ENCODE measurements around the gene SPTBN1.

SPTBN1 gene

DNA sequence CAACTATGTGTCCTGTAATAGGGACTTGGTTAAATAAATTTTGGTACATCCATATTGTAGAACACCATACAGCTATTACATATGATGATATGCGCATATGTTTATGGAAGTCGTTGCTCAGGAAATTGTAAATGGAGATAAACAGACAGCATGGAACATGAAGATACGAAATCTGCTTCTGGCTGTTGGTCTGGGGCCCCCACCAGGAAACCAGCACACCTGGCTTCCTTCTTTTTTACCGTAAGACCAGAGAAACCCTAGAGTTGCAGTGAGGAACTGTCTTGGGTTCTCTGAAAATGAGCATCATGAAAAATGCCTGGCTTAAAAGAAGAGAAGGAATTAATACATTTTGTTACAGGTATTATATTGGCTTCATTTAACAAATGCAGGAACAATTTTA lies 40.8 kb downstream of the SPTBN1 start:
- Histone ChIP-seq H3K36me3 (ENCODE audit: insufficient read depth, low read length) (no peaks in the 10 kb centered on the region), H3K9me3 (ENCODE audit: low read depth, low read length) (no peaks in the 10 kb centered on the region), H3K4me3 (peak overlapping the region; percentile 38), H3K27ac (peak overlapping the region; percentile 10; the same call in 1 of the 2 replicates), H3K9ac (ENCODE audit: insufficient read length) (no peak overlapping the region)
- TF ChIP-seq FOXP2 (optimal IDR thresholded peaks at IDR 0.05; ENCODE audit: control extremely low read depth, extremely low read length, insufficient read depth) (no peak), EZH2 (IDR thresholded peaks at IDR 0.05) (no peak), POLR2AphosphoS5 (IDR thresholded peaks at IDR 0.05; ENCODE audit: borderline replicate concordance, low read depth, low read length) (no peak)
- DNase-seq (ENCODE audit: low read depth, low spot score) = no peak

- no peak overlapping the region; the same call in 1 of the 2 replicates for H3K27ac ChIP-seq
- no peaks in the 10 kb centered on the region for H3K36me3 ChIP-seq (ENCODE audit: insufficient read depth, low read length)
- TF ChIP-seq POLR2AphosphoS5 (IDR thresholded peaks at IDR 0.05; ENCODE audit: borderline replicate concordance, low read depth, low read length) = no peak
- TF ChIP-seq EZH2 (IDR thresholded peaks at IDR 0.05) = no peak
- no peak for TF ChIP-seq FOXP2 (optimal IDR thresholded peaks at IDR 0.05; ENCODE audit: control extremely low read depth, extremely low read length, insufficient read depth)
- no peak for DNase-seq (ENCODE audit: low read depth, low spot score)
- no peaks in the 10 kb centered on the region for H3K9me3 ChIP-seq (ENCODE audit: low read depth, low read length)
- H3K4me3 ChIP-seq = no peak overlapping the region
- H3K9ac ChIP-seq (ENCODE audit: insufficient read length) = no peak overlapping the region
Observed at GRCh38 chr2:54497763-54498680, 41.9 kb downstream of the SPTBN1 start.

DNA sequence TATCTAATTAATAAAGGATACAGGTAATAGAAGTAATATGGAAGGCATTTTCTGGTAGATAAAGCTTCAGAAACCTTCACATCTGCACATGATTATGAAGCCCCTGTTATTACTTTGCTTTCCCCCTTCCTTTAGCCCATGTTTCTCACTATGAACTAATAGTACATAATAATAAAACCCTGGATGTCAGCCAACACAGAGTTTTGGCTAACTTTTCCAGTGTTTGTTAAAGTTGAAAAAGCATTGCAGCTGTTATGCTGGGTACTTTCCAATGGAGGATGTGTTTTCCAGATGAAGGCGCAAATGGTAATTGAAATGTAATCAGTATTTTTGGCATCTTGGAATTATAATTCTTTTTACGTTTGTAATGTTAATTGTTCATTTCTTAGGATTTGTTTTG lies 43.5 kb downstream of the SPTBN1 start:
- peak; percentile 67 for DNase-seq (ENCODE audit: low read depth, low spot score)
- peak overlapping the region; percentile 36; the same call in 1 of the 2 replicates for H3K4me3 ChIP-seq
- no peaks in the 10 kb centered on the region for H3K36me3 ChIP-seq (ENCODE audit: insufficient read depth, low read length)
- no peak overlapping the region for H3K9ac ChIP-seq (ENCODE audit: insufficient read length)
- H3K9me3 ChIP-seq (ENCODE audit: low read depth, low read length) = no peaks in the 10 kb centered on the region
- no peak for TF ChIP-seq POLR2AphosphoS5 (IDR thresholded peaks at IDR 0.05; ENCODE audit: borderline replicate concordance, low read depth, low read length)
- TF ChIP-seq FOXP2 (optimal IDR thresholded peaks at IDR 0.05; ENCODE audit: control extremely low read depth, extremely low read length, insufficient read depth) = no peak
- no peak for TF ChIP-seq EZH2 (IDR thresholded peaks at IDR 0.05)
- H3K27ac ChIP-seq = peak overlapping the region; percentile 74; the same call in 1 of the 2 replicates

DNA sequence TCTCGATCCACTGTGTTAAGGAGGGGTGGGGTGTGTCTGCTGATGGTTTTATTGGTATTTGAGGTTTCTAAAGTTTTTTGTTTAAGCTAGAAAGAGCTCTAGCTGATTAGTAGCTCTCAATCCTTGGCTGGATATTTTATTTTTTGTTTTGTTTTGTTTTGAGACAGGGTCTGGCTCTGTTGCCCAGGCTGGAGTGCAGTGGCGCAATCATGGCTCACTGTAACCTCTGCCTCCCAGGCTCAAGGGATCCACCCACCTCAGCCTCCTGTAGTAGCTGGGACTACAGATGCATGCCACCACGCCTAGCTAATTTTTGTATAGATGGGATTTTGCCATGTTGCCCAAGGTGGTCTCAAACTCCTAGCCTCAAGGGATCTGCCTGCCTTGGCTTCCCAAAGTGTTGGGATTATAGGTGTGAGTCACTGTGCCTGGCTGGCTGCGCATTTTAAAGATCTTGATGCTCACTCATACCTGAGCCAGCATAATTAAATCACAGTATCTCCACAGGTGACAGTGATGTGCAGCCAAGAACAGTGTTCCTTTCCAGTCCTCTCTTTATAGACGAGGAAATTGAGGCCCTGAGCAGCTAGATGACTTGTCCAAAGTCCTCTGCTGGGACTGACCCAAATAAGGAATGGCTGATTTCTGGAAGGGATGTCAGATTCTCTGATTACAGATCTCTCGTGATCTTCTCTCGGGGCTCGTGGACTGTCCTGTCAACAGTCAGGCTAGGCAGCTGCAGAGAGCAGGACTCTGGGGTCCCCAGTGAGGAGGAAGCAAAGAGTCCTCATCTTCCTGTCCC lies 44.5 kb downstream of the SPTBN1 start:
- no peak for DNase-seq (ENCODE audit: low read depth, low spot score)
- Histone ChIP-seq H3K36me3 (ENCODE audit: insufficient read depth, low read length) (no peaks in the 10 kb centered on the region), H3K27ac (no peak overlapping the region), H3K9me3 (ENCODE audit: low read depth, low read length) (no peaks in the 10 kb centered on the region), H3K4me3 (no peak overlapping the region), H3K9ac (ENCODE audit: insufficient read length) (no peak overlapping the region)
- TF ChIP-seq EZH2 (IDR thresholded peaks at IDR 0.05) (no peak), POLR2AphosphoS5 (IDR thresholded peaks at IDR 0.05; ENCODE audit: borderline replicate concordance, low read depth, low read length) (no peak), FOXP2 (optimal IDR thresholded peaks at IDR 0.05; ENCODE audit: control extremely low read depth, extremely low read length, insufficient read depth) (no peak)

DNA sequence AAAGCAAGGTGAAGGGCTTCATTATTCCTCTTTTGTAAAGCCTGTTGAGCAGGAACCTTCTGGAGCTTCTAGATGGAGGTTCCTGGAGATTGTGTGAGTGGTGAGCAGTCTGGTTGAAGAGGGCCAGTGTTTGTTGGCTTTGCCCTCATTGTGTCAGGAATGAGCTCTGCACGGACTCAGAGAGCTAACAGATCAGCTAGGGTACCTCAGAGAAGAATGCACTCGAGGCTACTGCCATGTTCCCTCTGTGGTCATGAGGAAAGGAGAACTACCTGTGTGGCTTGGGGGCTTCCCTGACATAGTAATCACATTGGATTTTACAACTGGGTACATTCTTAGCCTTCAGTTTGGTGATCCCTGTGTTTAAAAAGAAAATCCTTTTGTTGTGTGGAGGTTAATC lies 46.6 kb downstream of the SPTBN1 start:
- DNase-seq (ENCODE audit: low read depth, low spot score) = no peak
- Histone ChIP-seq H3K9ac (ENCODE audit: insufficient read length) (no peak overlapping the region), H3K36me3 (ENCODE audit: insufficient read depth, low read length) (no peaks in the 10 kb centered on the region), H3K9me3 (ENCODE audit: low read depth, low read length) (no peaks in the 10 kb centered on the region), H3K27ac (no peak overlapping the region), H3K4me3 (no peak overlapping the region)
- TF ChIP-seq EZH2 (IDR thresholded peaks at IDR 0.05) (no peak), POLR2AphosphoS5 (IDR thresholded peaks at IDR 0.05; ENCODE audit: borderline replicate concordance, low read depth, low read length) (no peak), FOXP2 (optimal IDR thresholded peaks at IDR 0.05; ENCODE audit: control extremely low read depth, extremely low read length, insufficient read depth) (no peak)

- Histone ChIP-seq H3K9ac (ENCODE audit: insufficient read length) (no peak overlapping the region), H3K27ac (no peak overlapping the region), H3K4me3 (no peak overlapping the region), H3K9me3 (ENCODE audit: low read depth, low read length) (no peaks in the 10 kb centered on the region), H3K36me3 (ENCODE audit: insufficient read depth, low read length) (no peaks in the 10 kb centered on the region)
- no peak for DNase-seq (ENCODE audit: low read depth, low spot score)
- no peak for TF ChIP-seq FOXP2 (optimal IDR thresholded peaks at IDR 0.05; ENCODE audit: control extremely low read depth, extremely low read length, insufficient read depth)
- no peak for TF ChIP-seq POLR2AphosphoS5 (IDR thresholded peaks at IDR 0.05; ENCODE audit: borderline replicate concordance, low read depth, low read length)
- no peak for TF ChIP-seq EZH2 (IDR thresholded peaks at IDR 0.05)
Observed at GRCh38 chr2:54503192-54503591, 47.1 kb downstream of the SPTBN1 start.

DNA sequence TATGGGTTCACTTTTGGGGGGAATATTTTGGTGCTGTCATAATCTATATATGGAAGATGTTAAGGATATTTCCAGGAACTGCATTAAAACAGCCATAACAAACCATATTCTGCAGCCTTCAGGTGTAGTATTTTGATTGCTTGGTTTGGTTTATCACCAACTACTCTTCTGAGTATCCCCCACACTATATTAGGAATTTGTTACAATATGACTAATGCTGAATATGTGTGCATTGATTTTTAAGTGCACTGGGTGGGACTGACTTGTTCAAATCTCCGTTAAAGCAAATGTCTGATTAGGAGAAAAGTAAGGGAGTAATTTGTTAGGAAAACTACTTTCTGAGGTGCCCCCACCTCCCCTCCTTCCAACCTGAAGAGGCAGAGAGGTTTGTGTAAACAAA lies 47.7 kb downstream of the SPTBN1 start:
- Histone ChIP-seq H3K9me3 (ENCODE audit: low read depth, low read length) (no peaks in the 10 kb centered on the region), H3K27ac (no peak overlapping the region), H3K9ac (ENCODE audit: insufficient read length) (no peak overlapping the region), H3K4me3 (no peak overlapping the region), H3K36me3 (ENCODE audit: insufficient read depth, low read length) (no peaks in the 10 kb centered on the region)
- TF ChIP-seq FOXP2 (optimal IDR thresholded peaks at IDR 0.05; ENCODE audit: control extremely low read depth, extremely low read length, insufficient read depth) (no peak), POLR2AphosphoS5 (IDR thresholded peaks at IDR 0.05; ENCODE audit: borderline replicate concordance, low read depth, low read length) (no peak), EZH2 (IDR thresholded peaks at IDR 0.05) (no peak)
- DNase-seq (ENCODE audit: low read depth, low spot score) = no peak

DNA sequence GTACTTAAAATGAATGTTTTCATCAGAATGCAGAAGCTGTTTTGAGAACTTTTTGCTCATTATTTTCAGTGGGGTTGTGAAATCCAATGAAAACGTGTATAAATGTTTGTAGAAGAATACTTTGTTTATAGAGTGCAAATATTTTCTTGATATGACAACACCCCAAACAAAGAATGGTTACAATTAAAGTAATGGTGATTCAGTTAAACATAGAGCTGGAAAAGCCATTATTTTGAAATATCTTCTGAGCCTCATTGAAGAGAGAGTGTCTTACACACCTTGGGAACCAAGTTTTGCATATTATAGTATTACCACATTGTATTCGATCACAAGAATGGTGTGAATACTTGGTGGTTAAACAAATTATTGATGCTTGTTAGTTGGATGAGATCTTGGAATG lies 48.7 kb downstream of the SPTBN1 start:
- Histone ChIP-seq H3K4me3 (no peak overlapping the region), H3K9ac (ENCODE audit: insufficient read length) (no peak overlapping the region), H3K9me3 (ENCODE audit: low read depth, low read length) (no peaks in the 10 kb centered on the region), H3K36me3 (ENCODE audit: insufficient read depth, low read length) (no peaks in the 10 kb centered on the region), H3K27ac (no peak overlapping the region)
- TF ChIP-seq POLR2AphosphoS5 (IDR thresholded peaks at IDR 0.05; ENCODE audit: borderline replicate concordance, low read depth, low read length) = no peak
- TF ChIP-seq FOXP2 (optimal IDR thresholded peaks at IDR 0.05; ENCODE audit: control extremely low read depth, extremely low read length, insufficient read depth) = no peak
- no peak for TF ChIP-seq EZH2 (IDR thresholded peaks at IDR 0.05)
- no peak for DNase-seq (ENCODE audit: low read depth, low spot score)
